ENCODE data around the gene PRXL2B.

Gene PRXL2B

DNA sequence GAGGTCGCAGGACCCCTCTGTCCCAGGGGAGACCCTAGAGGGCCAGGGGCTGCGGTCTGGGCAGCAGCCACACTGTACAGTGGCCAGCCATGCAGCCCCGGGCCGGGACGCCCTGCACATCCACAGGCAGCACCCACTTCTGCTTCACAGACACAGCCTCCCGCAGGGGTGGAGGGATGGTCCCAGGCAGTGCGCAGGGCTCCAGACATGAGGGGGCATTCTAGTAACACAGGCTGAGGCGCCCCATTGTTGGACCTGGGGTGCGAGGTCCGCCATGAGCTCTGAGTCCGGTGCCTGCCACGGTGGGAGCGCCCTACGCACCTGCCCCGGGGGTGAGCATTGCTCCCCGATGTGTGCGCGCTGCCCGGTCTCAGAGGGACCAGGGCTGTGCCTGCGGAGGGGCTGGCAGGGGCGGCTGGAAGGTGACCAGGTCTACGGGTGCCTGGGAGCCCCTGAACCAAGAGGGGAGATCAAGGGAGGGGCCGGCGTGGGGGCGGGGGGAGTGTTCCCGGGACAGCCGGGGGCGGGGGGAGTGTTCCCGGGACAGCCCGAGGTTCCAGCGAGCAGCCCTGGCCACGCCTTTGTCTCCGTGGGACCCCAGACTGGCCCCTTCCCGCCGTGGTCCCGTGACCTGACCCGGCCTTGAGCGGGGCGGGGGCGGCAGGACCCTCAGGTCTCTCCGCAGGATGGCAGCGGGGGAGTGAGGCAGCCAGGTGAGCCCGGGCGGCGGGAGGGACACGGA, 41.8 kb downstream of the PRXL2B start:
- Histone ChIP-seq H2AFZ (ENCODE audit: low read length, unreplicated experiment) (no peak overlapping the region), H3K4me1 (ENCODE audit: control insufficient read depth, insufficient read depth, low read length, unreplicated experiment) (no peaks in the 10 kb centered on the region), H3K4me3 (ENCODE audit: low read depth, low read length) (no peak overlapping the region), H3K27ac (ENCODE audit: low read depth, low read length) (no peak overlapping the region), H3K36me3 (ENCODE audit: insufficient read depth, low read length) (no peaks in the 10 kb centered on the region), H3K79me2 (ENCODE audit: control insufficient read depth, insufficient read depth, low read length, unreplicated experiment) (no peaks in the 10 kb centered on the region), H3K27me3 (ENCODE audit: insufficient read depth, low read length) (peaks cover 64% of the 10 kb centered on the region)

DNA sequence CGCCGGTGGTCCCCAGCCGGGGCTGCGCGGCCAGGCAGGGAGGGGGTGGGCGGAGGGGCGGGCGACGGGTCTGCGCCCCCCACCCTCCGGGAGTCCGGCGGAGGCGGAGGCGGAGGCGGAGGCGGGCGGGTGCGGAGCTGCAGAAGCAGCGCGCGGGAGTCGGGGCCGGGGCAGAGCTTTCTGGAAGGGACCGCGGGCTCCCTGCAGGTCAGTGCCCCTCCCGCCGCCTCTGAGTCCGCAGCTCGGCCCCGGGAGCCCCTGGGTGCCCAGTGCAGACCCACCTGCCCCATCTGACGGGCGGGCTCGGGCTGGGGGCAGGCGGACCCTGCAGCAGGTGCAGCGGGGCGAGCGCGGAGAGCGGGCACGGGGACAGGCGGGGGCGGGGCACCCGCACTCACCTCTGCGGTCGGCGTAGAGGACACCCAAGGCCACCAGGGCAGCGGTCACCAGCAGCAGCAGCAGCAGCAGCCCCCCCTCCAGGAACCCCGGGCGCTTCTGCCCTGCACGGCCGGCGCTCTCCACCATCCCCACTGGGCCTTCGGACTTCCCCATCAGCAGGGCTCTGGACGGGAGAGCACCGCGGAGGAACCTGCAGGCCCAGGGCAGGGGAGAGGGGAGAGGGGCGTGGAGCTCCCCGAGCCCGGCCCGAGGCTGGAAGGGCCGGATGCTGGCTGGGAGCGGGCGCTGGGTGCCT, 42.5 kb downstream of the PRXL2B start:
- Histone ChIP-seq H3K27ac (ENCODE audit: low read depth, low read length) (no peak overlapping the region), H3K27me3 (ENCODE audit: insufficient read depth, low read length) (peaks cover 60% of the 10 kb centered on the region), H3K4me1 (ENCODE audit: control insufficient read depth, insufficient read depth, low read length, unreplicated experiment) (no peaks in the 10 kb centered on the region), H3K4me3 (ENCODE audit: low read depth, low read length) (no peak overlapping the region), H2AFZ (ENCODE audit: low read length, unreplicated experiment) (no peak overlapping the region), H3K79me2 (ENCODE audit: control insufficient read depth, insufficient read depth, low read length, unreplicated experiment) (no peaks in the 10 kb centered on the region), H3K36me3 (ENCODE audit: insufficient read depth, low read length) (no peaks in the 10 kb centered on the region)

DNA sequence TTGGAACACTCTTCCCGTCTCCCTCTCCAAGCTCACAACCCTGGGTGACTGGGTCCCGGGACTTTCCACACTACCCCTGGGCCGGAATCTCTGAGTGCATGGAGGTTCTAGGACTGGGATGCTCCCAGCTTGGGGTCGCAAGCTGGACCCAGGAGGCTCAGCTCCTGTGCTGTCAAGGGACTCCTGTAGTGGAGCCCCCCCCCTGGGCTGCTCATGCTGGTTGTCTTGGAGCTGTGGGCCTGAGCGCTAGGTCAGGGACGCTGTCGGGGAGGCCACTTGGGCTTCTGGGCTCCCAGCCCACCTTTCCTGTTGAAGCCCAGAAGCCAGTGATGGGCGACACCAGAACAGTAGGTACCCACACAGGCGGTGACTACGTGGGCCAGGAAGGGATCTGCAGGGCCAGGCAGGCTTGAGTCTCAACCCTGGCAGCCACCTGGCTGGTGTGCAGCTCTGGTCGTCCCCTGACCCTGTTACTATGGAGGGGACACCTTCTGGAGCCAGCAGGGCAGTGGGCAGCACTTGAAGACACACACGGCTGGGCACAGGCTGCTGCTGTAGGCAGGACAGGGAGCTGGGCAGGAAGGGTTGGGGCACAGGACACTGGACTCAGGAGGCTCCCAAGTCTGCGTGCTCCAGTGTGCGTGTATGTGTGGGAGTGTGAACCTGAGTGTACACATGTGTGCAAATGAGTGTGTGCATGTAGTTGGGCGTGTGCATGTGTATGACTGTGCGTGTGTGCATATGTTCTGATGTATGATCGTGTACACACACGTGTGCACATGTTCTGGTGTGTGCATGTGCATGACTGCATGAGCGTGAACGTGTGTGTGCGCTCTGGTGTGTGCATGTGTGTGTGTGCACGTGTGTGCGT, 43.3 kb downstream of the PRXL2B start:
- no peak overlapping the region for H2AFZ ChIP-seq (ENCODE audit: low read length, unreplicated experiment)
- H3K4me1 ChIP-seq (ENCODE audit: control insufficient read depth, insufficient read depth, low read length, unreplicated experiment): no peaks in the 10 kb centered on the region
- H3K27me3 ChIP-seq (ENCODE audit: insufficient read depth, low read length): peaks cover 52% of the 10 kb centered on the region
- H3K36me3 ChIP-seq (ENCODE audit: insufficient read depth, low read length): no peaks in the 10 kb centered on the region
- H3K27ac ChIP-seq (ENCODE audit: low read depth, low read length): no peak overlapping the region
- no peak overlapping the region for H3K4me3 ChIP-seq (ENCODE audit: low read depth, low read length)
- no peaks in the 10 kb centered on the region for H3K79me2 ChIP-seq (ENCODE audit: control insufficient read depth, insufficient read depth, low read length, unreplicated experiment)

DNA sequence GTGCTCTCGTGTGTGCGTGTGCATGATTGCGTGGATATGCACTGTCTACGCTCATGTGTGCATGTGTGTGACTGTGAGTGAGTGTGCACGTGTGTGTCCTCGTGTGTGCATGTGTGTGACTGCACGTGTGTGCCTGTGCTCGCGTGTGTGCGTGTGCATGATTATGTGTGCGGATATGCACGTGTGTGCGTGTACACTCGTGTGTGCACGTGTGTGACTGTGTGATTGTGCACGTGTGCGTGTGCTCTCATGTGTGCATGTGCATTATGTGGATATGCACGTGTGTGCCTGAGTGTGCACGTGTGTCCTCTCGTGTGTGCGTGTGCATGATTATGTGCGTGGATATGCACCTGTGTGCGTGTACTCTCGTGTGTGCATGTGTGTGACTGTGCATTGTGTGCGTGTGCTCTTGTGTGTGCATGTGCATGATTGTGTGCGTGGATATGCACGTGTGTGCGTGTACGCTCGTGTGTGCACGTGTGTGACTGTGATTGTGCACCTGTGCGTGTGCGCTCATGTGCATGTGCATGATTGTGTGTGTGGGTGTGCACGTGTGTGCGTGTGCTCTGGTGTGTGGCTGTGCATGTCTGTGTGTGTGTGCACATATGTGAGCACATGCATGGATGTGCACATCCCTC, 44.0 kb downstream of the PRXL2B start:
- Histone ChIP-seq H3K4me1 (ENCODE audit: control insufficient read depth, insufficient read depth, low read length, unreplicated experiment) (no peaks in the 10 kb centered on the region), H2AFZ (ENCODE audit: low read length, unreplicated experiment) (no peak overlapping the region), H3K27me3 (ENCODE audit: insufficient read depth, low read length) (peaks cover 51% of the 10 kb centered on the region), H3K36me3 (ENCODE audit: insufficient read depth, low read length) (no peaks in the 10 kb centered on the region), H3K79me2 (ENCODE audit: control insufficient read depth, insufficient read depth, low read length, unreplicated experiment) (no peaks in the 10 kb centered on the region), H3K4me3 (ENCODE audit: low read depth, low read length) (no peak overlapping the region), H3K27ac (ENCODE audit: low read depth, low read length) (no peak overlapping the region)

DNA sequence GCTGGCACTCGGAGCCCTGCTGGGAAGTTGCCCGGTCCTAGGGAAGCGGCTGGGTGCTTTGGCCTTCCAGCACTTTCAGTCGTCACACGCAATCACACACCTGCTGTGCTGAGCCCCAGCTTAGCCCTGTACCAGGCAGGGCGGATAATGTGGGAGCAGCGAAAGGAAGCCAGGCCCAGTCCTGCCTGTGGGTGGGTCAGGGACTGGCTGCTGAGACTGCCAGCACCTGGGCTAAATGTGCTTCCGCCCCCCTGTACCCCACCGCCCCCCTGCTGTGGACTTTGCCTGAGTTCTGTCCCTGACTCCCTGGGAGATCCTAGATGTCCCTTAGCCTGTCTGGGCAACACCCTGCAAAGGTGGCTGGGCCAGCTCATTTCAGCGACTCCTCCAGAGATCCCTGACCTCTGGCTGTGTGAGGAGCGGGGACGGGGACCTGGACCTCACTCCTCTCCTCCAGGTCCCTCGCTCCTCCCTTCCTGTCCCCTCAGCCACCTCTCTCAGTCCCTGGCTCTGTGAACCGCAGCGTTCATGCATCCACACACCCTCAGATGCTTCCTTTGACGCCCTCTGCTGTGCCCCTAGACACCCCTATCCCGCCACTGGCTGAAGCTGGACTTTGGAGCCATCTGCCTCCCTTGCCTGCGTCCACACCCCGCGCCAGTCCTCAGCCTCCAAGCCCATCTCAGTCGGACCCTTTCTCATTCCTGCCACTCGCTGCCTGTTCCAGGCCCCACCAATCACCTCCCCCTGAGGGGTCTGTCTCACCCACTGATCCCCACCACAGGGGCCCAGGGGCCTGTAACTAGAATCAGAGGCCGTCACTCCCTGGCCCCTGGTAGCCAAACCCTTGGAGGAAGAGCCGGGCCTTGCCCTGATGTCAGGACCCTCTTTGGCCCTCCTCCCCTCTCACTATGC, 44.8 kb downstream of the PRXL2B start:
- Histone ChIP-seq H3K4me3 (ENCODE audit: low read depth, low read length) (no peak overlapping the region), H3K36me3 (ENCODE audit: insufficient read depth, low read length) (no peaks in the 10 kb centered on the region), H3K27ac (ENCODE audit: low read depth, low read length) (no peak overlapping the region), H3K4me1 (ENCODE audit: control insufficient read depth, insufficient read depth, low read length, unreplicated experiment) (no peaks in the 10 kb centered on the region), H3K27me3 (ENCODE audit: insufficient read depth, low read length) (peaks cover 43% of the 10 kb centered on the region), H2AFZ (ENCODE audit: low read length, unreplicated experiment) (no peak overlapping the region), H3K79me2 (ENCODE audit: control insufficient read depth, insufficient read depth, low read length, unreplicated experiment) (no peaks in the 10 kb centered on the region)

DNA sequence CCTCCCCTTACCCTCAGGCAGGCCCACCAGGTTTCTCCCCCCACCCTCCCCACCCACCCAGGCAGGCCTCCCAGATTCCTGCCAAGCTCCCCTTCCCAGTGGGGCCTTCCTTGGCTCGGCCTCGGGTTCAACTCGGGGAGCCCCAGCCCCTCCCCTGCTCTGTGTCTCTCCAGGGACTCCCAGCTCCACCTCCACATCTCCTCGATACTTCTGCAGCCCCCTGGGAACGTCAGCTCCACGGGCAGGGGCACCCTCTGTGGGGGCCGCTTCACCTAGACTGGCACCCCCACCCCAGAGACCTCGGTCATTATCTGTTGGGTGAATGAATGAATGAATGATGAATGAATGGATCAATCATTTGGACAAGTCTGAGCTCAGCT, 45.5 kb downstream of the PRXL2B start:
- Histone ChIP-seq H3K27ac (ENCODE audit: low read depth, low read length) (no peak overlapping the region), H3K36me3 (ENCODE audit: insufficient read depth, low read length) (no peaks in the 10 kb centered on the region), H3K27me3 (ENCODE audit: insufficient read depth, low read length) (peaks cover 39% of the 10 kb centered on the region)

DNA sequence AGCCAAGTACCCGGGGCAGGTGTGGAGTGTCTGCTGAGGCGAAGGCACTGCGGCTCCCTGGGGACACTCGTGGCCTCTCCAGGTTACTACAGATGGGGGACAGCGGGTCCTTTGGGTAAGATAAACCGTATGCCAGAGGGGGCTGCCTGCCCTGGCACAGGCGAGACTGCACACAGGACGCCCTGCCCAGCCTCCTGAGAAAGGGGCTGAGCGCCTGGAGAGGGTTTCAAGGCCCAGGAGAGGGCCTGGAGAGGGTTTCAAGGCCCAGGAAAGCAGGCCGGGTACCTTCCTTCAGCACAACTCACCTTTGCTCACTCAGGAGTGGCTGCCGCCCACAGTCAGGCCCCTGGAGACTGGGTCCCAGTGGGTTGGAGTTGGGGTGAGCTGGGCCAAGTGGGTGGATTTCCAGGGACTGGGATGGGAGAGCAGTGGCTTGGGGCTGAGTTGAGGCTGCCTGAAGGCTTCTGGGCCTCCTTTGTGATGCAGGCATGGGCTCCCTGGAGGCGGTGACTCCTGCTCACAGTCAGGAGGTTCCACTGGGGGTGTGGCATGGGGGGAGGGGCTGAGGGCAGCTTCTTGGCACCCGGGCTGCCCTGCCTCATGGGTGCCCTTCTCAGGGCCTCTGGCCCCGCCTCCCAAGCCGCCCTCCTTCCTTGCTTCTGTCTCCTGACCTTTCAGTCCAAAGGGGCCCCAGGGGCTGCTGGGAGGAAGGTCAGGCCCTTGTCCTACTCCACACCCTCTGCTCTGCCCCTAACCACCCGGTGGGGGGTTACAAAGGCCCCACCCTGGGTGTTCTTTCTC, 46.2 kb downstream of the PRXL2B start, which contains the start of gene MMEL1:
TSS of gene MMEL1 (minus strand) at position 456 of the 801 bp plus-strand sequence. CDS start 3,532 bp downstream, outside the sequence.
- Histone ChIP-seq H3K4me3 (ENCODE audit: low read depth, low read length) (no peak within 1 kb of the TSS), H2AFZ (ENCODE audit: low read length, unreplicated experiment) (no peak within 1 kb of the TSS), H3K79me2 (ENCODE audit: control insufficient read depth, insufficient read depth, low read length, unreplicated experiment) (no peaks in the 10 kb centered on the region)

More for the DNA sequence above, 45.5 kb downstream of the PRXL2B start:
- Histone ChIP-seq H3K79me2 (ENCODE audit: control insufficient read depth, insufficient read depth, low read length, unreplicated experiment) (no peaks in the 10 kb centered on the region), H3K4me1 (ENCODE audit: control insufficient read depth, insufficient read depth, low read length, unreplicated experiment) (no peaks in the 10 kb centered on the region), H2AFZ (ENCODE audit: low read length, unreplicated experiment) (no peak overlapping the region), H3K4me3 (ENCODE audit: low read depth, low read length) (no peak overlapping the region)

DNA sequence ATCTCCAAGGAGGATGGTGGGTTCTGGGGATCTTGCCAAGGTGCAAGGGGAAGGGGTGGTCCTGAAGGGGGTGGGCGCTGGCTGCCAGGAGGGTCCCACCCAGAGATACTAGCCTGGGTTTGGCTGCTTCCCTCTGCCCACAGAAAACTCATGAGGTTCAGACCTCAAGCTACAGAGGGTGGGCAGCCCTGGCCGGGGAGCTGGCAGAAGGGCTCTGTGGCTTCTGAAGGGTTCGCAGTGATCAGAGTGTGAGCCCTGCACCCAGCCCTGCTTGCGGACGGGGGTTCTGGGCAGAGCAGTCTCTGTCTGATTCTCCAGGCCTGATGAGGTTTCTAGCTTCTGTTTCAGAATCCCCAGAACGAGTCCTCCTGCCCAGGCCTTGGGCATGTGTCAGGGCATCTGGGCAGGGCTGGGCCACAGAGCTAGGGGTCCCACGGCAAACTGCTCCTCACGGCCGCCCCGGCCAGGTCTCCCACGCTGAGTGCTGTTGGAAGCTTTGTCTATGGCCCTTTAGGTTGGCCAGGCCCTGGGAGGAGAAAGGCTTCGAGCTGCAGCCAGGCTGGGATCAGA, 46.9 kb downstream of the PRXL2B start:
- Histone ChIP-seq H3K79me2 (ENCODE audit: control insufficient read depth, insufficient read depth, low read length, unreplicated experiment) (no peaks in the 10 kb centered on the region), H3K4me1 (ENCODE audit: control insufficient read depth, insufficient read depth, low read length, unreplicated experiment) (no peaks in the 10 kb centered on the region), H2AFZ (ENCODE audit: low read length, unreplicated experiment) (no peak overlapping the region), H3K36me3 (ENCODE audit: insufficient read depth, low read length) (no peaks in the 10 kb centered on the region), H3K27ac (ENCODE audit: low read depth, low read length) (no peak overlapping the region), H3K4me3 (ENCODE audit: low read depth, low read length) (no peak overlapping the region), H3K27me3 (ENCODE audit: insufficient read depth, low read length) (peaks cover 29% of the 10 kb centered on the region)

More for the DNA sequence above, 46.2 kb downstream of the PRXL2B start, which contains the start of gene MMEL1:
- no peak within 1 kb of the TSS for H3K27ac ChIP-seq (ENCODE audit: low read depth, low read length)
- H3K36me3 ChIP-seq (ENCODE audit: insufficient read depth, low read length): no peaks in the 10 kb centered on the region
- no peaks in the 10 kb centered on the region for H3K4me1 ChIP-seq (ENCODE audit: control insufficient read depth, insufficient read depth, low read length, unreplicated experiment)
- peaks cover 35% of the 10 kb centered on the region for H3K27me3 ChIP-seq (ENCODE audit: insufficient read depth, low read length)

DNA sequence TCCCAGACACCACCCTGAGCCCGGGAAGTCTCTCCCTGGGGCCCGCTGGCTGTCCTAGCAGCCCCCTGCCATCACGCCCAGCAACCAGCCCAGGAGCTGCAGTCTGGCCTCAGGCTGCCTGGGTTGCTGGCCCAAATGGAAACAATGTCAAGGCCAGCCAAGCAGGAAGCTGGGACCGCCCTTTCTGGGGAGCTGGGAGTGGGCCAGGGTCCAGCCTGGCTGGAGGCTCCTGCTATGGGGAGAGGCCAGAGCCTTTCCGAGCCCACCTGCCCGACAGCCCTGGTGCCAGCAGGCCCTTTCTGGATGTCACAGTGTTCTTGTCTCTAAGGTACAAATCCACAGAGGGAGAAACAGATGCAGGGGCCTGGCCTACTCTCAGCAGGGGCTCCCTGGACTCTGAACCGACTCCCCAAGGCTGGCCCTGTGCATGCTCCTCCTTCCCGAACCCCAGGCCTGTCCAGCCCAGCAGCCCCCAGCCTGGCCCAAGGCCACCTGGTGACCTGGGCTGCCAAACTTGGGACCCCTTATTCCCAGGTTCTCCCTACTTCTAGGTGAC, 47.4 kb downstream of the PRXL2B start:
- H3K36me3 ChIP-seq (ENCODE audit: insufficient read depth, low read length): no peaks in the 10 kb centered on the region
- H3K4me1 ChIP-seq (ENCODE audit: control insufficient read depth, insufficient read depth, low read length, unreplicated experiment): no peaks in the 10 kb centered on the region
- H3K79me2 ChIP-seq (ENCODE audit: control insufficient read depth, insufficient read depth, low read length, unreplicated experiment): no peaks in the 10 kb centered on the region
- no peak overlapping the region for H2AFZ ChIP-seq (ENCODE audit: low read length, unreplicated experiment)
- H3K27me3 ChIP-seq (ENCODE audit: insufficient read depth, low read length): peaks cover 23% of the 10 kb centered on the region
- no peak overlapping the region for H3K27ac ChIP-seq (ENCODE audit: low read depth, low read length)
- H3K4me3 ChIP-seq (ENCODE audit: low read depth, low read length): no peak overlapping the region

Measured in ACC112 (cell line).